NCI-H510A treated with DMSO at 0.1 percent for 48 hours (cell line): ENCODE data around the gene MTG1.
"Not testable (repeated sequence)": the region's sequence is repeated elsewhere in the genome, so short reads cannot be mapped to it uniquely, and the experiment has no call there.

Experiments used
- DNase-seq: peaks from one replicate; lab custom pipeline; 2025; lab: John Stamatoyannopoulos, UW

The MTG1 gene

DNA sequence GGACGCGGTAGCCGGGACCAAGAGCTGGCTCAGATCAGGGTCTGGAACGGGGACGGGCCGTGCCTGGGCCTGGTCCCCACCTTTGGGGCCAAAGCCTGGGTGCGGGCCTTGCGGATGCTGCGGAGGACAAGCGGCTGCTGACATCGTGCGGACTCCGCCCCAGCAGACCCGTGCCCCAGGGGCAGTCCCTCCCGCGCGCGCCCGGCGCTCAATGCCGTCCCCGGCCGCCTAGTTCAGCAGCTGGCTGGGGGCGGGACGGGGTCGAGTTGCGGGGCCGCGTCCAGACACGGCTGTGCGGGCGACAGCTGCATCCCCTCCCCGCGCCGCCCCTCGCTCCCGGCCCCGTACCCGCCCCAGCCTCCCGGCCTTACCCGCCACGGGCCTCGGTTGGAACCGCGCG lies 30.1 kb downstream of the MTG1 start:
- not testable (repeated sequence) for DNase-seq

DNA sequence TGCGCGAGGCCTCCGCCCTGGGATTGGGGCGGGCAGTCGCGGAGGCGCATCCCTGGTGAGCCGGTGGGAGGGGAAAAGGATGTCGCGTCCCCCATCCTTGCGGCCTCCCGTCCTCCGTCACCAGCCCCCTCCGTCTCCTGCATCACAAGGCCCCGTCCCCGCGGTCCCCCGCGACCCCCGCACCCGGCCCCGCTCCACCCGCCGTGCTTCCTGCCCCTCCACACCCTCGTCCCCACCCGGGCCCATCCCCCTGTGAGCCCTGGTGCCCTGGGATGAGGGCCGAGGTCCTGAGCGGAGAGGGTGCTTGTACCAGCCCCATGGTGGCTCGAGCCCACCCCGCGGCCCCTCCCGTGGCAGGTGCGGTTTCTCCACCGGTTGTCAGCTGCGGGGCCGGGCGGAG lies 30.6 kb downstream of the MTG1 start, which contains the start of gene SPRN:
TSS of gene SPRN (minus strand) at position 25 of the 400 bp plus-strand sequence. CDS start 944 bp downstream, outside the sequence.
- DNase-seq, result not testable (repeated sequence)

DNA sequence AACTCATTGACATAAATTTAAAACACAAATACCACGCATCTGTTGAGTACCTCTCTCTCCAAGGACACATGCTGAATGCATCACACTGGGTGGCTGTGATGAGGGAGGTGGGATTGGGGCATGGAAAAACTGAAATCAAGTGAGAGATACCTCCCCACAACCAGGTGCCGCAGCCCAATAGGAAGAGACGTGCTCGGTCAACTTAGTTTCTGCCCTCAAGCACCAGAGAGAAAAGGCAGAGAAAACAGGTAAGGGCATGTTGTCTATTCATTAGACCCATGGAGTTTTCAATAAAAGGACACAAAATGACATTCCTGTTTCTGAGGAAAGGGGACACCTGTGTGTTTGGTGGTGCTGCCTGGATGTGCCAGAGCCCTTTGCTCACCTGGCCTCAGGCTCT lies 35.6 kb downstream of the MTG1 start:
- not testable (repeated sequence) for DNase-seq

DNA sequence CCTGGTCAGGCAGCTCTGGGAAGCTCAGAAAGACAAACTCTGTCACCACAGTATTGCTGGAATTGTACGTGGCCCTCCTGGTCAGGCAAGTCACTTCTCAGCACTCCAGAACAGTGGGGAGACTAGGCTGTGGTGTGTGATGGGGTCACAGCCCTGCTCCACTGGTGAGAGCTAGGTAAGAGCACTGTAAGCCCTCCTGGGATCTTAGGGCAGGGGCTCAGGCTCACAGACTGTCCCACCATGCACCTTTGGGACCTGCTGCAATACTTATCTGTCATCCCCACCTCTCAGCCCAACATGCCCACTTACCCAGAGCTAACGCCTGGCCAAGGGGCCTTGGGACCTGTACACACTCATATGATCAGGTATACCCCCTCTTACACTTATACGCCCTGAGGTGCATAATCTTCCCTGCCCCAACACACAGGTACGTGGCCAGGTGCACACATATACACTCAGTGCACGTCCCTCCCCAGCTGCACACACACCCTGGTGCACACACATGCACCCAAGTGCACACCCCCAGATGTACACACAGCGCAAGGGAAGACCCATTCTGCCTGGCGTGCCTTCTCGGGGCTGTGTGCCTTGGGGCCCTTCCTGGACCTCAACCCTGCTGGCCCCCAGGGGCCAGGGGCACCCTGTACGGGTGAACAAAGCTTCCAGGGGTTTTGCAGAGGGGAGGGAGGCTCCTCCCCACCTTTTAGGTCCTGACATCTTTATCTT lies 38.1 kb downstream of the MTG1 start:
- not testable (repeated sequence) for DNase-seq

DNA sequence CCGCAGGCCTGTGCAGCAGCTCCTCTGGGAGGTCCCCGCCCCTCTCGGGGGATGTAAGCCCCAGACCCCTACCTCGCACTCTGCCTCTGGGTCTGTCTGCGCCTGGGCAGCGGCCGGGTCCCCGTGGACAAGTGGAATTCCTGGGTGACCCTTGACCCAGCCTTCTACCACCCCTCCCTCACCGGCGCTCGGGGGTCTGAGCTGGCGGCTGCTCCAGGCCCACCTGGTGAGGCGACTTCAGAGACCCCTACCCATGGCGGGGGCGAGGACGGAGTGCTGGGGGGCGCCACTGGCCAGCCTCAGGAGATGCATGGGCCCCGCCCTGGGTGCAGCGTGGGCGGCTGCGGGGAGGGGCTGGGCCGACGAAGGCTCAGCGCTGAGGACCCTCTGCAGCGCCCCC lies 38.8 kb downstream of the MTG1 start:
- not testable (repeated sequence) for DNase-seq

DNA sequence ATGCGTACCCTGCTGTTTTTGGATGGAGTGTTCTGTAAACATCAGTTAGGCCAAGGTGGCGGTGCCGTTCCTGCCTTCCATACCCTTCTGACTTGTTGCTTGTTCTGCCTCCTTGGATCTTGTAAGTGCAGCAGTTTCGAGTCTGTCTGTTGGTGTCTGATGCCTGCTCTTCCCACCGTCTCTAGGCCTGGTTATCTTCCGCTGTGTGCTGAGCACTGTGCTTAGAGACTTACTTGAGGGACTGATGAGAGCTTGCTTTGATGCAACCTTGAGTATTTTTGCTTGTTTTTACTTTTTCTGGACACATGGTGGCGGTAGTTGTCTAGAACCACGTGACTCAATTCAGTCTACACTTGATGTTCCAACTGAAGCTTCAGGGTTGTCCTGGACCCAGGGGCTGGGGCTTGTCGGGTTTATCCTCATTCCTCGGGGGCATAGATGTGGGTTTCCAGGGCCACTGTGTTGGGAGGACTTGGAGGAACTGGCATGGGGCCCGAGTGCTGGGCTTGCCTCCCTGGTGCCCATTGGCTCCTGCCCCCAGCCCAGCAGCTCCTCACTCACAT lies 44.8 kb downstream of the MTG1 start:
- no peak for DNase-seq

DNA sequence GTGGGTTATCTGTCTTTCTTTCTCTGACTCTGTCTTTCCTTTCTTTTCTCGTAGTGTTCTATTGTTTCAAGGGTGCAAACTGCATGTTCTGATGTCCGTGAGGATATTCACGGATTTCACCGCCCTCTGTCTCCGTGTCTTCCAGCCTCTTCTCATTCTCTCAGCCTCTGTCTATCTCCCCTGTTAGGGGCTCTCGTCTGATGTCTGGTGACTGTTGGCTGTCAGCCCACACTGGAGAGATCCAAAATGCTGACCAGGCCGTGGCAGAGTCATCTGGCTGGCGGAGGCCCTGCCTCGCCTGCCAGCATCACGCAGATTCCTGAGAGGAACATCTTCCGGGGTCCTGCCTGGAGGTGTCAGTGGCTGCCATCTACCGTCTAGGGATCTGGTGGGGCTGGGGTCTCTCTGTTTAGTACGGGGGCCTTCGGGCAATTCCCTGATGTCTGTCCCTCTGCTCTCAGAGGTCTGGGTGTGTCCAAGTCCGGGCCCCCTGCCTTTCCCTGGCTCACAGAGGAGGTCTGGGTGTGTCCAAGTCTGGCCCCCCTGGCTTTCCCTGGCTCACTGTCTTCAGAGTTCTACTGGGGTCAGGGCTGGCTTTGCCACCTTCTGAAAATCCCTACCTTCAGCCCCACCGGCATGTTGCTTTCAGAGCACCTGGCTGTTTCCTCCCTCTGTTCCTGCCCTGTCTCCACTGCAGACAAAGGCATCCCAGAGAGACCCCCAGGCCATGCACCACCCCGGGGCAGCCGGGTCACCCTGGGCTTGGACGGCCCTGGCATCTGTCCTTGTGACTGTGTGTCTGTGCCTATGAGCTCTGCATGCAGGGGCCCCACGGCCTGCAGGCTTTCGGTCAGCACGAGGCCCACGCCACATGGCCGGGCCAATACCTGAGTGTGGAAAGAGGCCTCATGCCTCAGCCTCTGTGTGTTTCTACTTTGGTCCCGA lies 45.8 kb downstream of the MTG1 start:
- DNase-seq, result no peak

DNA sequence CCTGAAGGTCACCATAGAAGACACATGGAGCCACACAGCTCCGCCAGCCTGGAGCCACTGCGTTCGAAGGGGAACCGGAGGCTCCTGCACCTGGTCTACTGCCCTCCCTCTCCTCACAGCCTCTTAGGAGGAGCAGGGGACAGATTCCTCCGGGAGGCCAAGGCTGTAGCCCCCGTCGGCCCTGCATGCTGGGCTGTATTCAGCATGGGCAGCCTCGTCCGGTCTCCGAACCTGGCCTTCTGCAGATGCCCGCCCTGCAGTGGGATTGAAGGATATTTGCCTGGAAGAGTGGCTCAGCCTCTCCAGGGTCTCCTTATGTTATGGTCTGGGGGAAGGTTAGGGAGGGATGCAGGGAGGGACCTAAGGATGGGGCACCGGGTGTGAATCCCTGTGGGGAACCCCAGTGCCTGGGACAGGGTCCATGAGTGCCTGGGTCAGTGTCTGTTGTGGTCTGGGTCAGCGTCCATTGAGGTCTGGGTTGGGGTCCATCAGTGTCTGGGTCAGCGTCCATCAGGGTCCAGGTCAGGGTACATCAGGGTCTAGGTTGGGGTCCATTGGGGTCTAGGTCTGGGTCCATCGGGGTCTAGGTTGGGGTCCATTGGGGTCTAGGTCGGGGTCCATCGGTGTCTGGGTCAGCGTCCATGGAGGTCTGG lies 46.8 kb downstream of the MTG1 start:
- DNase-seq, result no peak

DNA sequence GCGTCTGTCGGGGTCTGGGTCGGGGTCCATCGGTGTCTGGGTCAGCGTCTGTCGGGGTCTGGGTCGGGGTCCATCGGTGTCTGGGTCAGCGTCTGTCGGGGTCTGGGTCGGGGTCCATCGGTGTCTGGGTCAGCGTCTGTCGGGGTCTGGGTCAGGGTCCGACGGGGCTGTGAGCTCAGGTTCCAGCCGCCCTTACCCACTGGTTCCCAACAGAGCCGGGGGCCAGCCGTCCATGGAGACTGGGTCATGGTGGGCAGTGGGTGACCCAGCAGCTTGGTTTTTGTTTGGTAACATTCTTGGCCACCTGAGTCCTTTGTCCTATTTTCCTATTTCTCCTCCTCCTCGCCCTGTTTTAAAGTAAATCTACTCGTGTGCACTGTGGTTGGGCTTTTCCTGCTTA lies 47.4 kb downstream of the MTG1 start:
- DNase-seq, result not testable (repeated sequence)

DNA sequence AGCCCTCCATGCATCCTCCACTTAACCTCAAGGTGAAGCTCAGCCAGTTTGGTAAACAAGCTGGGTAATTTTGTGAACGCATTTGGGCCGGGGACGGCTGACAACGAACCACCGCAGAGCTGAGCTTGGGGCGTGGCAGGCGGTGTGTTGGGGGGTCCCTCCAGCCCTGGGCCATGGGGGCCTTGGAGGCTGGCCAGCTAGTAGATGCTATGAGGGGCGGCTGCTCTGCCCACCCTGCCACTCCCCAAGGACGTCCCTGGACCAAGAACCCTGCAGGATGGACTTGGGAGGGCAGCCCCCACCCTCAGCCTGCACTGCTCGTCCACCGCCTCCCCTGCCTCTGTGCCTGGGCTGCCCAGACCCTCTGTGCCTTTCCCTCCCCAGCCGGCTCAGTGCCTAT lies 47.8 kb downstream of the MTG1 start:
- DNase-seq, result no peak

DNA sequence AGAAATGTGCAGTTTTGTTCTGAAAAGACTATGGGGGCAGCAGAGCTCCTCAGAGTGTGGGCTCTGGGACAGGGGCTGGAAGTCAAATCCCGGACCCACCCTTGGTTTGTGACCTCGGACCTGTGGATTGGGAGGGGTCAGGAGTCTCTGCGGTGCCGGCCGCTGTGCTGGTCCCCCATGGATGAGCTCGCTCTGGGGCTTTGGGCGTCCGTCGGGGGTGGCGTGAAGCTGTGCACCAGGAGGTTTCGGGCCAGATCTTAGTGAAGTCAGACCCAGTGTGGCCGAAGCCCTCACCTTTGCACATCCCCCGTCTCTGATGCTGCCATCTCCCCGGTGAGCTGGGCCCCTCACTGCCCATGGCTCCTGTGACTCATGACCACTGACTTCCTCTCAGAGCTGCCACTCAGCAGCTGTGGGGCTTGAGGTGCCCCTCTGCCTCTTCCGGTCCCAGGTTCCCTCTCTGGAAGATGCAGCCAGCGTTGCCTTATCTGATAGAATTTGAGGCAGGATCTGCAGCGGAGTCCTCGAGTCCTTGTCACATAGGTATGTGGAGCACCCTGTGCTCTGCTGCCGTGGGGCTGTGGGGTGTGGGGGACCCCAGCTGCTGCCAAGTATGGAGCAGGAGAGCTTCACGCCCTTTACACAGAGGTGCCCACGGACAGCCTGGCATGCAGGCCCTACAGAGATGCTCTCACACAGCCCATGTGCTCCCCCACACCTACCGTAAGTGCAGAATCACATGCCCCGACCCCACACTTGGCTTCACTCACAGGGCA lies 48.4 kb downstream of the MTG1 start:
- DNase-seq, result no peak

DNA sequence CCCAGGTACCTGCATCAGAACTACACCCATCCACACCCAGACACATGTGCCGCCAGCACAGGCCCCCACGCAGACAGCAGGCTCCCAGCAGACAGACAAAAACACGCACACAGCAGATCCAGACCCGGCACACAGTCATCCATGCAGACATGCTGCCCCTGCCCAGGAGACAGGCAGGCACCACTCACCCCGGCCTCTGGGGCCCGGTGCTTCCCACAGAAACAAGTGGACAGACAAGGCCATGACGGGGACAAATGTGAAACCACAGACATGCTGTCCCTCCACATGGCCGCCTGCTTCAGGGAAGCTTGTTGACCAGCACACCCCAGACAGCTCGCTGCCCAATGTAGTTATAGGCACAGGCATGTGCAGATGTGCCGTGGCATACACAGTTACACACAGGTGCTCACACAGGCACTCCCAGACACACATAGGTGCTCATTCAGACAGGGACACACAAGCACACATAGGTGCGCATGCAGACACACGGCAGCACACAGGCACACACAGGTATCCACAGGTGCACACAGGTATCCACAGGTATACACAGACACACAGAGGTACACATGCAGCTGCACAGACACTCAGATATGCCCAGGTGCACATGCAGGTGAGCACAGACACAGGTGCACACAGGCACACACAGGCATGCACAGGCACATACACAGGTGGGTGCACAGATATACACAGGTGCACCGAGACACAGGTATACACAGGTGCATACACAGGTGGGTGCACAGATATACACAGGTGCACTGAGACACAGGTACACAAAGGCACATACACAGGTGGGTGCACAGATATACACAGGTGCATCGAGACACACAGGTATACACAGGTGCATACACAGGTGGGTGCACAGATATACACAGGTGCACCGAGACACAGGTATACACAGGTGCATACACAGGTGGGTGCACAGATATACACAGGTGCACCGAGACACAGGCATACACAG lies 49.3 kb downstream of the MTG1 start:
- DNase-seq, result no peak

DNA sequence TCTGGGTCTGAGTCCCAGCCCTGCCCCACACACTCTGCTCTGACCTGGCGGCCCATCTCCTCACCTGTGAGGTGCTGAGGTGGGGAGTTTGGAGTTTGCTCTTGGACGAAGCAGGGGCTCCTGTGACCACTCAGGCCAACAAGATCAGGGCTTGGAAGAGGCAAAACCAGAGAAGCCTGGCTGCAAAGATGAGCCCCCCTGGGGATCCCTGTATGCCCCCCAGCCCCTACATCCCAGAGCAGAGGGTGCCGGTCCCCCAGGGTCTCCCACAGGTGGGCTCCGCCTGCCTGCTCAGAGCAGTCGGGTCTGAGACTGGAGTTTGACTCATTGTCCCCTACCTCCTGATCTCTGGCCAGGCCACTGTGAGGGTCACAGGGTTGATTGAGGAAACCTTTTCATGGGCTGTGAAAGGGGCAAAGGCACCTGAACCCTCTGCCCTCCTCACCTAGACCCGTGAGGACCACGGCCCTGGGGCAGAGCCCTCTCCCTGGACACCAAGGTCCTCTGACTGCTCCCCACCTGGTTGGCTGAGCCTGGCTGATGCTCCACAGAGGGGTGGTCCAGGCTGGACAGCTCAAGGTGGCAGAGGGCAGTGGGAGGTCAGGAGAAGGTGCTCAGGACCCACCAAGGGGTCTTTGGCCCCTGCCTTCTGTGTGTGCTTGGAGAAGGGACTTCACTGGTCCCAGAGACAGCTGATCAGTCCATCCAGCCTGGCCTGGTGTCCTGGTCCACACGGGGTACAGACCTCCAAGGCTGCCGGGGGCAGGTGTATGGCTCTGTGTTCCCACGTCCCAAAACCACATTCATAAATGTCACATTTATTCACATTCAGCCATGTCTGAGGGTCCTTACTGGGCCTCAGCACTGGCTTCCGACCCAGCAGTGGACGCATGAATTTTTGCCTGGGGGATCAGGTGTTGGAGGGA lies 50.6 kb downstream of the MTG1 start:
- no peak for DNase-seq

DNA sequence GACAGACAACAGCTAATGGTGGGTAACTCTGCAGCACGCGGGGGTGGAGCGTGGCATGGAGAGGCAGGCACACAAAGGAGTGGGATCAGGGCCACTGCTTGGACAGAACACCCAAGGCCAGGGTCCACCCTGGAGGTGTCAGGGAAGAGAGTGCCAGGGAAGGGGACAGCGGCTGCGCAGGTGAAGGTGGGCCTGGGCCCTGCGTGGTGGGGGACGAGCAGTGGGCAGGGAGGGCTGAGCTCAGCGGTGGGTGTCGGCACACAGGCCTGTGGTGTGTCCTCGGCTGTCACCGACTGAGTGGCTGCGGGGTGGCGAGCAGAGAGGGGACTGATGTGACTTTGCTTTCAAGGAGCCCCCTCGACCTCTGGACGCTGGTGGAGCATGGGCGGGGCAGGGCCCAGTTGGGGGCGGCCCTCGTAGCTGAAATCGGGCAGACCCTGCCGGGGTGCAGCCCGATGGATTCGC lies 51.3 kb downstream of the MTG1 start:
- DNase-seq, result no peak

DNA sequence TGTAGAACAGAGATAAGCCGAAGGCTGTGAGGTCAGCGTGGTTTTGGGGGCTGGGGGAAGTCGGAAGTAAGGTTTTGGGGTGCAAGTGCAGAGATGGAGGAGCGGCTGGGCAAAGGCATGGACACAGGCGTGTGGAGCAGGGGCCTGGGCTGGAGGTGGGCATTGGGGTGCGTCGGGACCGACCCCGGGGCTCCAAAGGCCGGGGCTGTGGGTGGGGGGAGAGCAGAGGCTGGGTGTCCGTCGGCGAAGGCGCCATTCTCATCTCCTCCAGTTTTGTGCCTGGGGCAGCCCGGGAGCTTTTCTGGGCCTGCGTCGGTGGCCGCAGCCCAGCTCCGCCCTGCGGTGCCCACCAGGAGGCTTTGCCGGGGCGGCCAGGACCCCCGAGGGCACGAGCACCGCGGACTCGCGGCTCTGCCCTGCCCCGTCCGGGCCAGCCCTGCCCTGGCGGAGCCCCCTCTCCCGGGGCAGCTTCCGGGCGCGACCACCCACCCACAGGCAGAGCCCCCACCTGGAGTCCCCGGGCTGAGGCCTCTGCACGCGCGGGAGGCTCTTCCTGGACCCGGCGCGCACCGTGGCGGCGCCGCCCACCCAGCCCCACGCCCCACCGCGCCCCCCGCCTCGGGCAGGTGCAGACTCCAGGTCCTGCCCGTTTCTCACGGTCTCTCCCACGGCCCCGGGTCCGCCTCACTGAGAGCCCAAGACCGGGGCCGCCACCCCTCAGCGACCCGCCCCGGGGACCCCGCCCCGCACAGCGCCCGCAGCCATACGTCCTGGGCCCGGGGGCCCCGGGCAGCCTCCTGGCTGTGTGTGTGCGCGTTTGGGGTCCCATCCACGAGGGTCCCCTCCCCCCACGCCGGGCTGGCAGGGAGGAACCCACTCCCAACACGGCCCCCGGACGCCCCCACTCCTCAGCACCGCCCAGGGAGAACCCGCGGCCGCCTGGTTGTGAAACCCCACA lies 52.1 kb downstream of the MTG1 start:
- no peak for DNase-seq

DNA sequence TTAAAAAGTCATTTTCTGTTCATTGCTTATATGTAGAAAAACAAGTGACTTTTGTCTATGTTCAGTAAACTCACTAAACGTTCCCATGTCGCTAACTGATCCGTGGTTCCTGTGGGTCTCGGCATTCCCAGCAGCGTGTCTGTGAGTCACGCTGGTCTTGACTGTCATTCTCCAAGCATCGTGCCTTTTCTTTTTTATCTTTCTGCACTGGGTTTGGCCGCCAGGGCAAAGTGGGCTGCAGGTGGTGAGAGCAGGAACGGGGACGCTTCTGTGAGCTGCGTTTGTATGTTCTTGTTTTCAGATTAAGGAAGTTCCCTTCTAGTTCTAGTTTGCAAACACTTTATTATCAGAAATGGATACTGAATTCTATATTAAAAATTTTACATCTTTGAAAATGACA lies 53.0 kb downstream of the MTG1 start:
- DNase-seq, result no peak

DNA sequence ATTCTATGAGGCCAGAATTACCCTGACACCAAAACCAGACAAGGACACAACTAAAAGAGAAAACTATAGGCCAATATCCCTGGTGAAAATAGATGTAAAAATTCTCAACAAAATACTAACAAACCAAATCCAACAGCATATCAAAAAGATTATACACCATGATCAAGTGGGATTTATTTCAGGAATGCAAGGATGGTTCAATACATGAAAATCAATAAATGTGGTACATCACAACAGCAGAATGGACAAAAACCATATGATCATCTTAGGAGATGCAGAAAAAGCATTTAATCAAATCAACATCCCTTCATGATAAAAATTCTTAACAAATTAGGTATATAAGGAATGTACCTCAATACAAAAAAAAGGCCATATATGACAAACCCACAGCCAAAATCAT lies 54.2 kb downstream of the MTG1 start:
- no peak for DNase-seq

DNA sequence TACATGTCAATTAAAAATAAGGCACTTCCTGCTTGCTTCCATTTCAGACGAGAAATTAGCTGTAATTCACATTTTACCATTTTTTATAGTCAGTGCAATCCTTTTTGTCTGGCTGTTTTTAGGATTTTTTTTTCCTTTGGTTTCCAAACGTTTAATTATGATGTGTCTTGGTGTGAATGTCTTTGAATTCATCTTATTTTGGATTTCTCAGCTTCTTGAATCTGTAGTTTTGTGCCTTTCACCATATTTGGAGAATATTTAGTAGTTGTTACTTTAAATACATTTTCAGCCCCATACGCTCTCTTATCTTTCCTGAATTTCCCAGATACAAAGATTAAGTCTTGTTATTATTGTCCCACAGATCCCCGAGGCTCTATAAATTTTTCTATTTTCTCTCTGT lies 57.4 kb downstream of the MTG1 start:
- DNase-seq, result no peak
